Measurements from ENCODE around the gene GABRR1.
"Not testable (repeated sequence)": the region's sequence is repeated elsewhere in the genome, so short reads cannot be mapped to it uniquely, and the experiment has no call there.

The GABRR1 gene

GRCh38 chr6:89131599-89131998 lies 85.6 kb downstream of the GABRR1 start:
- DNase-seq, result no peak
- Histone ChIP-seq H3K36me3 (no peaks in the 10 kb centered on the region), H3K9me3 (no peaks in the 10 kb centered on the region), H3K4me3 (ENCODE audit: low read depth, low read length) (no peak overlapping the region), H3K4me1 (no peaks in the 10 kb centered on the region), H3K27me3 (no peaks in the 10 kb centered on the region)
- no peak for TF ChIP-seq CTCF (IDR thresholded peaks at IDR 0.05; ENCODE audit: low read depth, low read length)

- not testable (repeated sequence) for H3K9me3 ChIP-seq; H3K4me3 ChIP-seq (ENCODE audit: low read depth, low read length); H3K36me3 ChIP-seq; H3K27me3 ChIP-seq; DNase-seq; H3K4me1 ChIP-seq
These were observed 88.9 kb downstream of the GABRR1 start for GRCh38 chr6:89128256-89128671.
